NOMO-1 treated with dmso at 0.1 percent for 144 hours (cell line): ENCODE measurements around the gene FGFBP2.

Experiments
- DNase-seq: peaks from one replicate; lab custom pipeline; 2025; ENCODE audit not compliant: unreplicated experiment; lab: John Stamatoyannopoulos, UW

Gene FGFBP2

DNA sequence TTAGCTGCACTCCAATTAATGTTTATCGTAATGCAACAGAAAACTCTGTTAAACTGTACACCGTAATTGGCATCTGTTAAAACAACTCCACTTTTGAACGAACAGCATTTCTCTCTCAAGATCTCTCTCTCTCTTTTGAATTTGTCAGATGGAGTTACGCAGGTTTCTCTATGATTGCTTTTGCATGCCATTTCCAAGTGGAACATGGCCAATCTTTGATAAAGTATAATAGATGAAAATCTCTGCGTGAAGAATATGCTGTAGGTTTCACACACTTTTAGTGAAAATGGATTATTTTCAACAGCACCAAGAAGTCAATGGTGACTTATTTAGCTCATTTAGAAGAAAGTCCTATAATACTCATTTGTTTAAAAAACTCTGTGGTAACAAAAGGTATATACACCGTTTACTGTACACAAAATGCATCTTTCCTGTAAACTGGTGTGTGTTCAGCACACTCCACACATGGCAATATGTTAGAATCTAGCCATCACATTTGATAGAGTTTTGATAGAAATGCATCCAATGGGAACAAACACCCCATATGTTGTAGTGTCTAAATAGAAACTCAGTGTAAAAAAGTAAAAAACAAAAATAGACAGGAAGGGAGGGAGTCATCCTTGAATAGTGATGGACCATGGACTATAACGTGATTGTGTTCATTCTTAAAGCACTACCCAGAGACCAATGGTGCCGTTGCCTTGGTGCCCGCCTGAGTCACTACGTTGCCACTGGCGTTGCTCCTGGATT lies 5.8 kb upstream of the FGFBP2 start:
- no peak for DNase-seq

DNA sequence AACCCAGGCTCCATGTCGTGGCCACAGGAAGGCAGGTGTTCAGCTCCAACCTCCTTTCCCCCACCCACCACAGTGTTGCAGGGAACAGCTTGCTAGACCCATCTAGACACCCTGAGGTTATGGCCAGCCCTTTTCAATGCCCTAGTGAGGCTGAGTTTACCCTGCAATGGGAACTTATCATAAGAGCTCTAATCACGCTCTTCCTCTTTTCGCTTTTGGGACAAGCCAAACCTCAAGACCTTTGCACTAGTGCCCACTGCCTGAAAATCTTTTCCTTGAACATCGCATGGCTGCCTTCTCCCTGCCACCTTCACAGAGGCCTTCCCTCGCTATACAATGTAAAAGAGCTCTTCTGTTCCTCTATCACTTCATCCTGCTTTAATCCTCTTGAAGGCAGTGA lies 2.4 kb upstream of the FGFBP2 start:
- DNase-seq: no peak

DNA sequence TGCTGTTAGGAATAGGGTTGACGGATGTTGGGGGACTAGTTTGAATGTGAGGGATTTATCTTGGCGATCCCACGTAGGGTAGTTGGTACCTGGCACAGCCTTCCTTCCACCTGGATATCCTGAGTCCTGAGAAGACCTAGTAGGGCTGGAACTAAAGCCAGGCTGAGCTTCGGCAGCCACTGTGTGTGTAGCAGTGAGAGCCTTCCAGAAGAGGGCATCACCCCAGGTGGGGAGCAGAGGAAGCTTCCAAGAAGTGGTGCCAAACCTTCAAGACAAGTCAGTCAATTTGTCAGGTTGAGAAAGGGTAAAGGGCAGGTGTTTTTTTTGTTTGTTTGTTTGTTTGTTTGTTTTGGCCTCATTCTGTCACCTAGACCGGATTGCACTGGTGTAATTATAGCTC lies 1.2 kb upstream of the FGFBP2 start:
- DNase-seq: no peak

DNA sequence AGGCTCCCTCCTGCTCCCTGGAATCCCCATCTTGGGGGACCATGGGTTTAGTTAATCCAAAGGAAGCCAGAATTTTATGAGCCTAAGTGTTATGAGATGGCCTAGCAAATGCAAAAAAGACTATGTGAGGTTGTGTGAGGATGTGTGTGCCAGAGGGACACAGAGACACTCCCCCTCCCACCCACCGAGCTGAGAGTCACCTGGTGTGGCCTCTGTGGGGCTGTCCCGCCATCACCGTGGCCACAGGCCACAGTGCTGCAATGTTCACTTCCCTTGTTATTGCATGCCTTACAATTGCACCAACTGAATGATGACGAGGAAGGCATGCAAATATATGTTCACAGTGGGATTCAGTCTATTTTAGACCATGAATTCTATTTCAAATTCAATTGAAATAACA lies 601 bp upstream of the FGFBP2 start:
- DNase-seq: no peak

DNA sequence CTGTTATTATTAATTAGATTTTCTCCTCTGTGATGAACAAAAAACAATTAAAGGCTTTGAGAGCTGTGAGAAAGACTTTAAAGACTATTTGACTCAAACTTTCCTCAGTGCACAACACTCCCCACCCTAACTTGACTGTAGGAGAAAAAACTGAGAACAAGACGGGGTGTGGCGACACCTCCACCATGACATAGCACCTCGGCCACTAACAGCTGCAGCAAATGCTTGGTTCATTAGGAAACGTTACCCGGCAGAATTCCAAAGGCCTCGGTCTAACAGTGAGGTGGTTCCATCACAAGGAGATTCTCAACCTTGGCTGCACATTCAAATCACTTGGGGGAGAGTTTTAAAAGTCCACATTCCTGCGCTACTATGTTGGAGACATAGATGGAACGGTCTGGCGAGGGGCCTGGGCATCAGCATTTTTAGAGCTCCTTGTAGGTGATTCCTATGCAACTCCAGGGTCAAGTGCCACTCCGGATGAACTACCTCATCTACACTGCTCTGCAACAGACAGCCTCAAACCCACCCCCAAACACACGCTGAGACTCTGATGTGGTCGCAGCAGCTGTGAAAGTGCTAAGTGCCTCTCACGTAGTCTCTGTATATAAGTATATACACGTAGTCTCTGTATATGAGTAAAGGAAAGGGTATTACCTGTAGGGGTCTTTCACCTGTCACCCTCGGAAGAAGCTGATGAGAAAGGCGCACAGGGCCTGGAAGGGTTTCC lies 1.0 kb downstream of the FGFBP2 start:
- no peak for DNase-seq

DNA sequence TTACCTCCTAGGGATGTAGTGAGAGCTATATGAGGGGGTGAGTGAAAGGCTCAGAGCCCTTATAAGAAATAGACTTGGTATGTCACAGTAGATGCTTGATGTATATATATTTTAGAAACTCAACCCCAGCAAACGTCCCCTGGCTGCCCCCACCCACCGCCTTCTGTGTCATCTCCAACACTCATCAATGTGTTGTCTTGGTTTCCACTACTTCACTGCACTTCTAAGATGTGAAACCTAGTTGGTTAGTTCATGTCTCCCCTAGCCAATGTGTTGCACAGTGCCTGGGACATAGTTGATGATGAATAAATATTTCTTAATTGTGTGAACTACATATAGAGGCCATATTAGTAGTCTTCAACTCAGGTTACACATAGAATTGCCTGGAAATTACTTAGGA lies 4.4 kb downstream of the FGFBP2 start:
- no peak for DNase-seq

DNA sequence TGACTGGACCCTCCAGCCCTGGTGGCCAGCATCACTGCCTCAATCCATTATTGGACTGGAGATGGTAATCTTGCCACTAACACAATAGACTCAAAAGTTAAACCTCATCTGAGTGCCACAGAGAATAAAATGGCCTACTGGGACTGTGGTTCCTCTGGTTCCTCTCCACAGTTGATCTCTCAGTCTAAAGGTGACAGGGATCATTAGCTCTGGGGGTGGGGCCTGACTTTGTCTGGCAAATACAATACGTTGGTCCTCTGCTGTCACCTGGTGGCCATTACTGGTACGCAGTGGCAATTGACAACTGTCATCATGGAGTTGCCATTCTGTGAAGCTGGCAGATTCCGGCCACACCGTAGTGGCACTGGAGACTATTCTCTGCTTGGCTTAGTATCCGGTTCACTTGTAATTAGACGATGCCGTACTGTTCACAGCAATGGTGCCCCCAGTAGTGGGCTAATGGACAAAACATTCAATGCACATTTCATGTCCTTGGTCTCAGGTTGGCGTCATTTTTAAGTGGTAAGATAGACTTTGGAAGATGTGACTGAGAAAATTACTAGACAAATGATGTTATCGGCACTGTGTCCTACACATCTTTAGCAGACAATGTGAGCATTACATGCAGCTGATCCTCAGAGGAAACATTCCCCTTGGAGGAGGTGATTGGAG lies 6.7 kb downstream of the FGFBP2 start:
- peak; percentile 33 for DNase-seq

DNA sequence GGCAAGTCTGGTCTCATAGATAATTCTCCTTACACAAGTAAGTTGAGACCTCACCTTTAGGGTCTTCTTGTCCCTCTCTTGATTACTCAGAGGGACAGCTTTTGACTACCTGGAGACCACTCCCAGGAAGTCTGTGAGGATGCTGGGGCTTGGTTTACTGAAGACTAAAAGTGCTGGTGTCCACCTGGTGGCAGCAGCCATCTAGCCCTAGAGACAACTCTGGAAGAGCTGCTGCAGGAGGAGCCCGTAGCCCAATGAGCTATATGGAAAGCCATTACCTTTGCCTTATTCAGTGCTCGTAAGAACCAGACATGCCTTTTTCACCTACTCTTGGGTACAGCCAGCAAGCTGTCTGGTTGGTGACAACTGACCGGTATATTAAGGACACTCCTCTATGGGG lies 7.3 kb downstream of the FGFBP2 start:
- no peak for DNase-seq

DNA sequence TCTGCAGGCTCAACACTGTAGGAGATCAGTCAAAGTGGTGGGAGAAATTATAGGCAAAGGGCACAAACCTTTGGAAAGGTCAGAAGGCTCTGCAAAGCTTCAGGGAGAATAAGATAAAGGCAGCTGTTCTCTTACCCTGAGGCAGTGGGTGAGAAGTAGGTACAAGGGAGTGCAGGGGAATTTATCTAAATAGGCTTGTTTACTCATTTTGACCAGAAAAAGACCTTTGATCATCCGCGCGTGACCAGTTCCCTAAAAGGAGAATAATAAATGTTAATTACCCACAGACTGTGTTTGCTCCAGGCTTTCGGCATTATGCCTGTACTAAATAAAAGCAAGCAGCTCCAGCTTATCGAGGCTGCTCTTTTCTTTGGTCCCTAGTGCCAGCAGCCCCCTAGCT lies 9.3 kb downstream of the FGFBP2 start:
- DNase-seq: no peak

DNA sequence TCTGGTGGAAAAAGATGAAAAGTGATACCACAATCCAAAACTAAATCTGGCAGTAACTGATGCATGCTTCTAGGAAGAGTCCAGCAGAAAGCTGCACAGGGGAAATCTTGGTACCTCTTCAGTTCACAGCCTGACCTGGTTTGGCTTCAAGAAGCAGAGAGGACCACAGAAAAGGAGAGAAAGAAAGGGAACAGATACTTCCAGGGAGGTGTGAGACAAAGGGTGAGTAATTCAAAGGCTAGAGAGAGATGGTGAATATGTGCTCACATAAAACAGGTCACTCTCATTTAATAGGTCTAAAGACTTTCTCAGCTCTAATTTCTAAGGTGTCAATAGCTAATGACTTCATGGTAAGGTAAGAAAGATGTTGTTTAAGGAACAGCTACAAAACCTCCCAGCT lies 11.2 kb downstream of the FGFBP2 start:
- DNase-seq: no peak

DNA sequence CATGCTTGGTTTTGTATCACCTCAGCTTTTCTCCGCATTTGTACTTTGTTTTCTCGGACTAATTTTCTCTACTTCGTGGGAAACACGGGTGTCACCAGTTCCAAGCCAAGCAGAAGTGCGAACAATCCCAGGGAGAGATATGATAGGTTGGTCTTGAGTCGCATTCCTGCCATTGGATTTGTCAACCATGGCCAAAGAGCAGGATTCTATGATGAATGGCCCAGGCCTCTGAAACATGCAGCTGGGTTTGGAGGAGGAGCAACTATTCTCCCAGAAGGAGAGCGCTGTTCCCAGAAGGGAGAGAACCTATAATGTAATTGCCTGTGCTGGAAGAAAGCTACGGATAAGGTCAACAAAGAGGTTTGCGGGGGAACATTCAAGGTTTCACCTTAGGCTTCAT lies 14.1 kb downstream of the FGFBP2 start:
- DNase-seq: no peak

DNA sequence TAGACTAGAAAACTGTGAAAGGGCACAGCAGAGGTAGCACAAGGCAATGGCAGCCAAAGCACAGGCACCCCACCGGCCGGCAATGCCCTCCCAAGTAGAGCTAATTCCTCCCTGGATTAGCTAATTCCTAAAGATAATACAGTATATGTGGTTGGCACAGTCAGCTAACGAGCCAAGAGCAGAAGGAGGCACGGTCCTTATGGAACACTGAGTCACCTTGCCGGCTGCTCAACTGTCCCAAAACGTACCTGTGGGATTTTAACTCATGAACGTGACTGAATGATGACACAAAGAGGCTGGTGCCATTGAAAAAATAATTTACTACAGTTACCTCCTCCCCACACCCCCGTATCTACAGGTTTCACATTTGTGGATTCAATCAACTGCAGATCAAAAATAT lies 15.3 kb downstream of the FGFBP2 start:
- no peak for DNase-seq

DNA sequence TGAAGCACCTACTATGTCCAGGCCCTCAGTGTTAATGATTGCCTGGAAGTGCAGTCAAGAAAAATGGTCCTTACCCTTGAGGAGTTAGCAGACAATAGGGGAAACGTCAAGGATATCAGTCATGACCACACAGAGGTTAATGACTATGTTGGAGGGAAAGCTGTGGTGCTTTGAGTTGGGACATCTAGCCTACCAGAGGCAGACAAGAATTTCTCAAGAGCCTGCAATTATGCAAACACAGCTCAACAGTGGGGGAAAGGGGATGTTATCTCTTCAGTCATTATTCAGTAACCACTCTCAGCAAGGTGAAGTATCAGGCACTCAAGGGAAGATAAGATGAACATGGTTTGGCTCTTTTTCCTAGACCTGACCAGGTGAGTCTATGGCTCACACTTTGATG lies 17.5 kb downstream of the FGFBP2 start:
- peak; percentile 62 for DNase-seq

DNA sequence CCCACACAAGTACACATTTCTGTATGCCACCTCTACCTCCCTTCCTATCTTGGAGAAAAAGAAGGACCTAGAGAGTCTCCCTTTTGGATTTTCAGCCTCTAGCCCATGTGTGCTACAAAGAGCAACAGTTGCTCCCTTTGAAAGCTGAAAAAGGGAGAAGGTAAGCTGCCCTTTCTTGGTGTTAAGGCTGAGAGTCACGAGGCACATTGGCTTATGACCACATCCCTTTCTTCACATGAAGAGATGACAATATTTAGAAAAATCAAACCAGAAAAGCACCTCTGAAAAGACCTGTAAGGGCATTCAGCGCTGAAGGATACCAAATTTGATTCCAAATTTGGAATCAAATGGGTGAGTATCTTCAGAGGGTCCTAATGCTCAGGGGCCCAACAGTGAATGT lies 18.1 kb downstream of the FGFBP2 start:
- no peak for DNase-seq

DNA sequence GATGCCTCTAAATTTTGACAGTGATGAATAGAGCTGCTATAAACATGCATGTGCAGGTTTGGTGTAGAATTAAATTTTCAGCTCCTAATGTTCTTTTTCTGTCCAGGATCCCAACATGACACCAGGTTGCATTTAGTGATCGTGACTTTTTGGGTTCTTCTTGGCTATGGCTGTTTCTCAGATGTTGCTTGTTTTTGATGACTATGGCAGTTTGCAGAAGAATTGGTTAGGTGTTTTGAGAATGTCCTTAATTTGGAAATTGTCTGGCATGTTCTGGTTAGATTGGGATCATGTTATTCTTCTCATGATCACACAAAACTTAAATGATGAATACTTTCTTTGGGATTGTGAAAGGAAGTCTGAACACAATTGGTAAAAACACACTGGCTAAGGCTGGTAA lies 20.7 kb downstream of the FGFBP2 start:
- DNase-seq: no peak

DNA sequence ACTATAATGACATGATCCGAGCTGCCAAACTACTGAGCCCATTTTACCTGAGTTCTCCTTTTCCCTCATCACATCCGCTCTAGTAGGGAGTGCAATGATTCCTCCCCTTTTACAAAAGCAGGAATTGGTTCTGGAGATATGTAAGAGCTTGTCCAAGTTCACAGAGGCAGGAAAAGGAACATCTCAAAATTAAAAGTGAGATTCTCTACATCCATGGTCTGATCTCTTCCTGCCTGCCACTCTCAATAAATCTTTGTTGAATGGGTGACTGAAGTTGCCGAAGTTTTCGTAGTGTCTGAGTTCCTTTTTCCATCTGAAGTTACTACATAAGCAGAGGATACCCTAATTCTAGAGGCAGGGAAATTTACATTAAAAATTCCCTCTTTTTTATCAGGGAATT lies 24.3 kb downstream of the FGFBP2 start, which contains the start of gene FGFBP1:
Gene FGFBP1 (minus strand): TSS at position 101 of the 400 bp plus-strand sequence. CDS start 2,108 bp downstream, outside the sequence.
- DNase-seq: no peak

DNA sequence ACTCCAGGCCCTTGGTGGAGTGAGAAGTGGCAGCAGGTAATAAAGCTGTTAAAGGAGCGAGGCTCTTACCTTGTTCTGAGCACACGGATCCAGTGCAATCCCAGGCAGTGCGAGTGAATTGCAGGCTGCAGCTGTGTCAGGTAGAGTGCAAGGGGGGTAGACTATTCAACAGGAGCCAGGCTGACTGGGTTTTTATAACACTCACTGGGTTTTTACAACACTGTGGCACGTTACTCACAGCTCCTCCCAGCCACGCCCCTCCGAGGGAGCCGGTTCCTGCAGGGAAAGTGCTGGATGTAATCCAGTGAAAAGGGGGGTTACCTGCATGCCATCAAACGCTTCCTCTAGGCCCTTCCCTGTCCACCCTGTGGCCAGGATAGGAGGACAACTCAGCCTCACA lies 24.8 kb downstream of the FGFBP2 start:
- DNase-seq: no peak

DNA sequence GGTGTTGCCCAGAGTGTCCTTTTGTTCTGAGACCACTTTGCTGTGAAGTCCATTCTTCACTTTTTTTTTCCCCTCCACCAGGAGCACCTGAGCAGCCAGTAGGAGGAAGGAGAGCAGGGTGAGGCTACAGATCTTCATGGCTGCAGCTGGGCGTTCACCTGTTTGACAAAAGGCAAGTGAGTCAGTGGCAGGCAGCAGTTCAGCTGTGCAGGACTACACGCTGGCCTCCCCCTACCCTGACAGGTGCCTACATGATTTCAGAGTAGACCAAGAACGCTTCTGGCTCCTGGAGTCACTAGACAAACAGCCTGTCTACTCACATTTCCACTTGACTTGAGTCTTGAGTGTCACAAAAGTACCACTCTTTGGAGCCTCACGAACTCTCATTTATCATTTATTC lies 26.5 kb downstream of the FGFBP2 start:
- no peak for DNase-seq

DNA sequence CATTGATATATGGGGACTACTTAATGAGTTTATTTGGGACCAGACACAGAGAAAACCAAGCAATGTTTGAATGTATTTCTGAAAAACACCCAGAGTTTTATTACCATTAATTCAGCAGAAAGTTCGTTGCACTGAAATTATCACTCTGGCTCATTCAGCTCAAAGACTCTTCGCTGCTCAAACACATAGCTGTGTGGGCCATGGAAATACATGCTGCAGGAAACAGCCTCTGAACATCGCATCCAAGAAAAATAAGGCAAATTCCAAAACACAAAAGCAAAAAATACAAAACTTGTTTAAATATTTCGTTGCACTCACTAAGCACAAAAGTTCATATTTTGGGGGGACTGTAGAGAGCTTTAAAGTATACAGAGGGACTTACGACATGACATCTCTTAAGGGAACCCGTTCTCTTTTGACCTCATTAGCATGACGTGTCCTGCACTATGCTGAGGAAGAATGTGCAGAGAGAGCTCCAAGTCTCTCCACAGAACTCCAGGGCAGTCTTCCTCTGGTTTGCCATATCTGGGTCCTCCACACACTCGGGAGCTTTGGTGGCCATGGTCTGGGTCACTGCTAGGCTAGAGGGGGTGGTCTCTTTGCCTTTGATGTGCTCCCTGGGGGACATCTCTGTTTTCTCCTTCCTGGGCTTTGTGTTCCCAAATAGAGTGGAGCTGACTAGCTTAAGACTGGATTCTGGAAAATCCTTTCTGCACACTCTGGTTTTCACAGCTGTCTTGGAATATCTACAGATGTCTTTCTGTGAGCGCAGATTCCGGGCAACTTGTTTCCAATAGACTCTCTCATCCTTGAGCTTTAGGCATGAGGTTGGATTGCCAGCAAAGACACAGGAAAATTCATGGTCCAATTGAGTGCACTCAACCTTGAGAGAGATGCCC lies 27.2 kb downstream of the FGFBP2 start:
- no peak for DNase-seq

DNA sequence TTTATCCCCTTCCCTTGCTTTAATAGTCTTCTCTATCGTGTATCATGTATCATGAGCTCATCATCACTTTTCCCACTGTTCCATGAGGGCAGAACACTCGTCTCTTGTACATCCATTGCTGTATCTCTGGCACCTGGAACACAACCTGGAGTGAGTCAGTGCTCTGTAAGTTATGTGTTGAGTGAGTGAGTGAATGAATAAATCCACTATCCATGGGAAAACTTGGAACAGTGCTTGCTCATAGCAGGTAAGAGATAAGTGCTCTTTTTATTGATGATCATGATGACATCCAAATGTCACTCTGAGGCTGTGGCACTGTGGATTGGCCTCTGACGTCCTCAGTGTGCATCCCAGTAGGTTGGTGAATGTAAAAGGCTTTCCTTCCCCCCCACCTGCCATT lies 28.7 kb downstream of the FGFBP2 start:
- DNase-seq: no peak
